Parathyroid adenoma (tissue), 2 donors: ENCODE measurements around the gene DACH2.

Experiments used
- H2AFZ ChIP-seq: fragments of 300-600 bp; sonication (generic); one replicate; pipeline ENCODE4 v1.7.0; 2017; ENCODE audit warnings: antibody characterized with exemption, mild to moderate bottlenecking
- H3K27ac ChIP-seq: fragments of 300-600 bp; sonication (generic); one replicate; pipeline ENCODE4 v1.7.0; 2017
- H3K27me3 ChIP-seq: fragments of 300-600 bp; sonication (generic); one replicate; pipeline ENCODE4 v1.7.0; 2017; ENCODE audit warnings: low read length; ENCODE audit not compliant: control insufficient read depth, insufficient read depth
- H3K36me3 ChIP-seq: fragments of 300-600 bp; sonication (generic); one replicate; pipeline ENCODE4 v1.7.0; 2017; ENCODE audit warnings: low read length; ENCODE audit not compliant: control insufficient read depth, insufficient read depth
- H3K4me1 ChIP-seq: fragments of 300-600 bp; sonication (generic); one replicate; pipeline ENCODE4 v1.7.0; 2017; ENCODE audit warnings: control low read depth
- H3K4me2 ChIP-seq: fragments of 300-600 bp; sonication (generic); one replicate; pipeline ENCODE4 v1.7.0; 2017; ENCODE audit warnings: low read length
- H3K4me3 ChIP-seq: fragments of 300-600 bp; sonication (generic); one replicate; pipeline ENCODE4 v1.7.0; 2017; ENCODE audit warnings: low read depth, low read length
- H3K79me2 ChIP-seq: fragments of 300-600 bp; sonication (generic); one replicate; pipeline ENCODE4 v1.7.0; 2017; ENCODE audit warnings: control low read depth
- H3K9ac ChIP-seq: fragments of 300-600 bp; sonication (generic); one replicate; pipeline ENCODE4 v1.7.0; 2017; ENCODE audit warnings: mild to moderate bottlenecking
- H3K9me3 ChIP-seq: fragments of 300-600 bp; sonication (generic); one replicate; pipeline ENCODE4 v1.7.0; 2017; ENCODE audit warnings: low read length; ENCODE audit not compliant: control insufficient read depth
- TF ChIP-seq, protein P1 (sequence below): fragments of 300-600 bp; sonication (generic); IDR thresholded peaks from one replicate; pipeline ENCODE4 v1.7.0; 2017; ENCODE audit warnings: antibody characterized with exemption, mild to moderate bottlenecking
- donor health status: primary hyperparathyroidism.

Gene DACH2

DNA sequence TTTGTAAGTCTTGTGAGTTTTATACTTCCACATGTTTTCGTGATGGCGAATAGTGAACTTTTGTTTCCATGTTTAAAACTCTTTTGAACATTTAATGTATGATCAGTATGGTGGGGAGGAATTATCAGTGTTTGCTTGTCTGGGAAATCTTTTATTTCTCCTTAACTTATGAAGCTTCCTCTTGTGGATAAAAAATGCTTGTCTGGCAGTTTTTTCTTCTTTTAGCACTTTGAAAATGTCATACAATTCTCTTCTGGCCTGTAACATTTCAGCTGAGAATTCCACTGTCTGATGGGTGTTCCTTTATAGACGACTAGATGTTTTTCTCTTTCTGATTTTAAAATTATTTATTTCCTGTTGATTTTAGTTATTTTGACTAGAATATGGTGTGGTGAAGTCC is 576.0 kb downstream of the DACH2 start:
- no peaks in the 10 kb centered on the region for H3K4me1 ChIP-seq

DNA sequence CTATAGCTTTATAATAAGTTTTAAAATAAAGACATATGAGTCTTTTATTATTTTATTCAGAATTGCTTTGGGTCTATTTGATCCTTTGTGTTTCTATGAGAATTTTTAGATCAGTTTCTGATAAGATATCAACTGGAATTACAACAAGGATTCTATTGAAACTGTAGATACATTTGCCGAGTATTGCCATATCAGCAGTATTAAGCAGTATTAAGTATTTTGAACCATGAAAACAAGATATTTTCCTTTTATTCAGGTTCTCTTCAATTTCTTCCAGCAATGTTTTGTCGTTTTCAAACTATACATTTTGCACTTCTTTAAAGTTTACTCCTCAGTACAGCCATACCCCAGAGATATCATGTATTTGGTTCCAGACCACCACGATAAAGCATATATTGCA is 598.8 kb downstream of the DACH2 start:
- Histone ChIP-seq H3K4me2 (no peak overlapping the region), H3K4me3 (no peak overlapping the region), H3K9me3 (no peaks in the 10 kb centered on the region), H2AFZ (no peak overlapping the region), H3K9ac (no peak overlapping the region), H3K27ac (no peak overlapping the region), H3K4me1 (no peaks in the 10 kb centered on the region), H3K79me2 (no peaks in the 10 kb centered on the region), H3K27me3 (no peaks in the 10 kb centered on the region), H3K36me3 (no peaks in the 10 kb centered on the region)
- TF ChIP-seq, protein P1, sequence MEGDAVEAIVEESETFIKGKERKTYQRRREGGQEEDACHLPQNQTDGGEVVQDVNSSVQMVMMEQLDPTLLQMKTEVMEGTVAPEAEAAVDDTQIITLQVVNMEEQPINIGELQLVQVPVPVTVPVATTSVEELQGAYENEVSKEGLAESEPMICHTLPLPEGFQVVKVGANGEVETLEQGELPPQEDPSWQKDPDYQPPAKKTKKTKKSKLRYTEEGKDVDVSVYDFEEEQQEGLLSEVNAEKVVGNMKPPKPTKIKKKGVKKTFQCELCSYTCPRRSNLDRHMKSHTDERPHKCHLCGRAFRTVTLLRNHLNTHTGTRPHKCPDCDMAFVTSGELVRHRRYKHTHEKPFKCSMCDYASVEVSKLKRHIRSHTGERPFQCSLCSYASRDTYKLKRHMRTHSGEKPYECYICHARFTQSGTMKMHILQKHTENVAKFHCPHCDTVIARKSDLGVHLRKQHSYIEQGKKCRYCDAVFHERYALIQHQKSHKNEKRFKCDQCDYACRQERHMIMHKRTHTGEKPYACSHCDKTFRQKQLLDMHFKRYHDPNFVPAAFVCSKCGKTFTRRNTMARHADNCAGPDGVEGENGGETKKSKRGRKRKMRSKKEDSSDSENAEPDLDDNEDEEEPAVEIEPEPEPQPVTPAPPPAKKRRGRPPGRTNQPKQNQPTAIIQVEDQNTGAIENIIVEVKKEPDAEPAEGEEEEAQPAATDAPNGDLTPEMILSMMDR, result no peak

More for the DNA sequence above, 576.0 kb downstream of the DACH2 start:
- Histone ChIP-seq H2AFZ (no peak overlapping the region), H3K9ac (no peak overlapping the region), H3K4me3 (no peak overlapping the region), H3K79me2 (no peaks in the 10 kb centered on the region), H3K4me2 (no peak overlapping the region), H3K27ac (no peak overlapping the region), H3K36me3 (no peaks in the 10 kb centered on the region), H3K27me3 (no peaks in the 10 kb centered on the region), H3K9me3 (no peaks in the 10 kb centered on the region)
- TF ChIP-seq, protein P1, result no peak

DNA sequence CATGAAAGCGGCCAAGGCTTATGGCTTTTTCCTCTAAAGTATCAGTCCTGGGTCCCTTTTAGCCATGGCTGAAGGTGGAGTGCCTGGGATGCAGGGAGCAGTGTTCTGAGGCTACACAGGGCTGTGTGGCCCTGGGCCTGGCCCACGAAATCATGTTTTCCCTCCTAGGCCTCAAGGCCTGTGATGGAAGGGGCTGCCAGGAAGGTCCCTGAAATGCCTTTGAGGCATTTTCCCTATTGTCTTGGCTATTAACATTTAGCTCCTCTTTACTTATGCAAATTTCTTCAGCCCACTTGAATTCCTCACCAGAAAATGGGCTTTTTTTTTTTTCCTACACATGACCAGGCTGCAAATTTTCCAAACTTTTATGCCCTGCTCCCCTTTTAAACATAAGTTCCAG is 657.0 kb downstream of the DACH2 start:
- no peak overlapping the region for H3K4me2 ChIP-seq
- TF ChIP-seq, protein P1, result no peak
- no peak overlapping the region for H3K4me3 ChIP-seq
- no peaks in the 10 kb centered on the region for H3K79me2 ChIP-seq
- H3K27me3 ChIP-seq, result no peaks in the 10 kb centered on the region
- H3K36me3 ChIP-seq, result no peaks in the 10 kb centered on the region
- H3K9me3 ChIP-seq, result no peaks in the 10 kb centered on the region
- no peak overlapping the region for H2AFZ ChIP-seq
- H3K4me1 ChIP-seq, result no peaks in the 10 kb centered on the region
- H3K9ac ChIP-seq, result no peak overlapping the region
- no peak overlapping the region for H3K27ac ChIP-seq

DNA sequence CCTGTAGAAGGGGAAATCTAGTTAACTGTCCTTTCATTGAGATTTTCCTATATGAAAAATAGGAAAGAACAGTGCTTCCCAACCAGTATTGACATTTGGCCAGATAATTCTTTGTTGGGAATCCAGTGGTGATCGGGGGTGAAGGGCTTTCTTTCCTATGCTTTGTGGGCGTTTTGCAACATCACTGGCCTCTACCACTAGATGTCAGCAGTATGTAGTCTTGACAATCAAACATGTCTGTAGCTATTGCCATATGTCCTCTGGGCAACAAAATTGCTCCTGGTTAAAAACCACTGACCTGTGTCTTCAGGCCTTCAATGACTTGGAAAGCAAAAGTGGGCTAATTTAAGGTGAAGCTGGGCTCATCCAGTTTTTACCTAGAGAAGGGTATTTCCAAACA is 658.5 kb downstream of the DACH2 start:
- Histone ChIP-seq H3K4me2 (no peak overlapping the region), H3K4me1 (no peaks in the 10 kb centered on the region), H3K27me3 (no peaks in the 10 kb centered on the region), H3K79me2 (no peaks in the 10 kb centered on the region), H2AFZ (no peak overlapping the region), H3K9ac (no peak overlapping the region), H3K36me3 (no peaks in the 10 kb centered on the region), H3K4me3 (no peak overlapping the region), H3K9me3 (no peaks in the 10 kb centered on the region), H3K27ac (no peak overlapping the region)
- TF ChIP-seq, protein P1, result no peak

DNA sequence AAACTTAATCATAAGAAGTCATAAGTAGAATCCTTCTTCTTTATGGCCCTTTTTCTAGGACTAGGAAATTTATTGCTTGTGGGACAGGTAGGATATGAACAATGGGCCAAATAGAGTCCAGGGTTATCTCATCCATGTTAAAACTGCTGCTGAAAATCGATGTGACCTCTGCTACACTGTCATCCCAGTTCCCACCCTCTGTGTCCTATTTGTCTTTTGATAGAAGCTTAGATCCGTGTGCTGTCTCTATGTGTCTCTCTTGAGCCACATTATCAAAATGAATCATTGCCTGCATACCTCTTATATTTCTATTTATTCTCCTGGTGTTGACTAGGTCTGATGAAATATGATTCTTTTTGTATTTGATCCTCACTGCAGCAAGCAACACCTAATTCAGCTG is 661.4 kb downstream of the DACH2 start:
- H3K9ac ChIP-seq, result no peak overlapping the region
- H3K4me3 ChIP-seq, result no peak overlapping the region
- TF ChIP-seq, protein P1, result no peak

More for the DNA sequence above, 661.4 kb downstream of the DACH2 start:
- Histone ChIP-seq H3K4me2 (no peak overlapping the region), H3K9me3 (no peaks in the 10 kb centered on the region), H3K79me2 (no peaks in the 10 kb centered on the region), H3K4me1 (no peaks in the 10 kb centered on the region), H2AFZ (no peak overlapping the region), H3K27me3 (no peaks in the 10 kb centered on the region), H3K27ac (no peak overlapping the region), H3K36me3 (no peaks in the 10 kb centered on the region)
